ENCODE measurements around the gene NIPAL4. TPM values are rescaled to one million over a fixed set of nuclear protein-coding genes. Genes with fewer than 3 reads are reported as not detected.
"Not testable (repeated sequence)": the region's sequence is repeated elsewhere in the genome, so short reads cannot be mapped to it uniquely, and the experiment has no call there.

Gene NIPAL4
- total RNA-seq, 1 experiment from 2014 or later, result 0.18 TPM

- peaks cover 6% of the 10 kb centered on the region for H3K4me1 ChIP-seq (replicated peaks)
- H3K27me3 ChIP-seq (replicated peaks), result no peaks in the 10 kb centered on the region
- H3K4me3 ChIP-seq, result no peak overlapping the region
- DNase-seq (ENCODE audit: low read depth in 1 of 2, low spot score in 2 of 2), result no peak
- peaks cover 2% of the 10 kb centered on the region for H3K36me3 ChIP-seq
- H3K9me3 ChIP-seq (replicated peaks), result no peaks in the 10 kb centered on the region
- no peak overlapping the region for H3K27ac ChIP-seq
Observed at GRCh38 chr5:157470631-157471030, 10.6 kb downstream of the NIPAL4 start.

DNA sequence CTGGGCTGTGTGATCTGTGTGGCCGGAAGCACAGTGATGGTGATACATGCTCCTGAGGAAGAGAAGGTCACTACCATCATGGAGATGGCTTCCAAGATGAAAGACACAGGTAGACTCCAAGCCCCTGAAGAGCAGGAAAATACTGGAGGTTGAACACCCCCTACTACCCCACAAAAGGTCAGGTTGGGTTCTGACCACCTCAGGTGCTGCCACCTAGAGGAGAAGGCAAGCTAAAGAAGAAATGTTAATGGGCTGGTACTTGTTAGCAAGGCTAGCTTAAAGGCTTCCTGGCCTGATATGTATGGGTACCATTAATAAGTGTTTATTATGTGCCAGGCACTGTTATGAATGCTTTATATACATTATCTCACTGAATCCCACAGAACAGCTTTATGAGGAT, 11.7 kb downstream of the NIPAL4 start:
- H3K9me3 ChIP-seq (replicated peaks), result no peaks in the 10 kb centered on the region
- H3K27ac ChIP-seq, result no peak overlapping the region
- no peak overlapping the region for H3K4me3 ChIP-seq
- peaks cover 7% of the 10 kb centered on the region for H3K36me3 ChIP-seq
- peaks cover 6% of the 10 kb centered on the region for H3K4me1 ChIP-seq (replicated peaks)
- peak in 1 of 2 experiments; percentile 46 for DNase-seq (ENCODE audit: low read depth in 1 of 2, low spot score in 2 of 2)
- H3K27me3 ChIP-seq (replicated peaks), result no peaks in the 10 kb centered on the region

DNA sequence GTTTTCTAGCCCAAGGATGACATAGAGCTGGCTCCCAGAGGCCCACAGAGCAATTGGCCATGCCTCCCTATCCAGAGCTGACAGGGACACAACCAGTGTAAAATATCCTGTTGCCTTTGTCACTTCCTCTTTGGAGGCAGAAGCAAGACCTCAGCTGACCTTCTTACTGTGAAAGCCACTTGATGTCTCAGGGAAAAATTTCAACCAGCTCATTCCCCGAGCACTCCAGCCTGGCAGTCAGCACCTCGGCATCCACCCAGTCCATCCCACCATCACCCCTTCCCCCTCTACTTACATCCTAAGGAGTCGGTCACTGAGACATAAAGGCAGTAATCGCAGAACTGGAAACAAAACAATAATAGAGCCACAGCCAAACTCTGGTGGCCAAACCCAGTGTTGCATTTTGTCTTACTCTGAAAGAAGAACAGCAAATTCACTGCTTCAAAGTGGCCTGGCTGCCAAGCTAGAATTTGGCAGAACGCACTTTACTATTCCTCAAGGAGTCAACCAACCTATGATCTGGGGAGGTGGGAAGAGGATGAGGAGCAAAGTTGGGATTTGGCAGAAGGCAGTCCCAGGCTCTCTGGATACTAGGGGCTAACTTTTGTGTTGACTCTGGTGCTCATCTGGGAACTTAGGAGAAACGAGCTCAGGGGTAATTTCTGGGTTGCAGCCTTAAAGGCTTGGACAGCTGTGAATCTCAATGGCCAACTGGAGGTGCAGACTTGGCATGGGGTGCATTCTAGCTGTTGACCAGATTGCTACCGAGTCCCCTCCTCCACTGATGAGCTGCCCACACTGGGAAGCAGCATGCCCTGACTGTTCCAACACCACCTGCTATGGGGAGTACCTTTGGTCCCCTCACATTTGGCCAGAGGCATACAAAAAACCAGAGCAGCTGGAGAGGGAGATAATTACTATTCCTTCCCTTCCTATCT, 13.6 kb downstream of the NIPAL4 start:
- H3K9me3 ChIP-seq (replicated peaks), result no peaks in the 10 kb centered on the region
- peaks cover 6% of the 10 kb centered on the region for H3K4me1 ChIP-seq (replicated peaks)
- peaks cover 17% of the 10 kb centered on the region for H3K36me3 ChIP-seq
- H3K27ac ChIP-seq, result no peak overlapping the region
- no peak for DNase-seq (ENCODE audit: low read depth in 1 of 2, low spot score in 2 of 2)
- no peaks in the 10 kb centered on the region for H3K27me3 ChIP-seq (replicated peaks)
- H3K4me3 ChIP-seq, result no peak overlapping the region

DNA sequence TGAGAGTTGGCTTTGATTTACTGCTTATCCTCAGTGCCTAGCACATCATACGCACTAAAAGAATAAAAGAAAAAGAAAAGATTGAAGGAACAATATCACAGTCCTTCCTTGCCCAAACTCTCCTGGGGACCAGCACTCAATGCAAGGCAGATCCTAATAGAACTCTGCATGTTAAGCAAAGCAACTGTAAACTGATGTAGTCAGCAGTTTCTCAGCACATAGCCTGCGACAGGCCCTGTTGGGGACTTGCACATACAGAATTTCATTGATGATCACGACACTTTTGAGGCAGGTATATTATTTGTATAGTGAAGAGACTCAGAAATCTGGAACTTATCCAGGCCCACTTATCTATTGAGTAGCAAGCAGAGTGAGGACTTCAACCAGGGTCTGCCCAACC, 15.4 kb downstream of the NIPAL4 start:
- H3K27me3 ChIP-seq (replicated peaks), result no peaks in the 10 kb centered on the region
- no peaks in the 10 kb centered on the region for H3K9me3 ChIP-seq (replicated peaks)
- no peak overlapping the region for H3K4me3 ChIP-seq
- DNase-seq (ENCODE audit: low read depth in 1 of 2, low spot score in 2 of 2), result no peak
- H3K27ac ChIP-seq, result no peak overlapping the region
- peaks cover 11% of the 10 kb centered on the region for H3K4me1 ChIP-seq (replicated peaks)
- H3K36me3 ChIP-seq, result peaks cover 28% of the 10 kb centered on the region

GRCh38 chr5:157476702-157477408, 16.8 kb downstream of the NIPAL4 start:
- DNase-seq (ENCODE audit: low read depth in 1 of 2, low spot score in 2 of 2), result peak in 1 of 2 experiments; percentile 70
- no peak overlapping the region for H3K27ac ChIP-seq
- H3K27me3 ChIP-seq (replicated peaks), result no peaks in the 10 kb centered on the region
- H3K4me3 ChIP-seq, result no peak overlapping the region
- peaks cover 19% of the 10 kb centered on the region for H3K4me1 ChIP-seq (replicated peaks)
- peaks cover 42% of the 10 kb centered on the region for H3K36me3 ChIP-seq
- no peaks in the 10 kb centered on the region for H3K9me3 ChIP-seq (replicated peaks)

GRCh38 chr5:157477814-157478494, 17.9 kb downstream of the NIPAL4 start:
- no peak for DNase-seq (ENCODE audit: low read depth in 1 of 2, low spot score in 2 of 2)
- Histone ChIP-seq H3K27ac (no peak overlapping the region), H3K36me3 (peaks cover 51% of the 10 kb centered on the region), H3K27me3 (replicated peaks) (no peaks in the 10 kb centered on the region), H3K4me1 (replicated peaks) (peaks cover 19% of the 10 kb centered on the region), H3K9me3 (replicated peaks) (no peaks in the 10 kb centered on the region), H3K4me3 (no peak overlapping the region)

GRCh38 chr5:157478726-157479125, 18.7 kb downstream of the NIPAL4 start:
- no peak overlapping the region for H3K4me3 ChIP-seq
- no peak overlapping the region for H3K27ac ChIP-seq
- DNase-seq (ENCODE audit: low read depth in 1 of 2, low spot score in 2 of 2), result no peak
- H3K9me3 ChIP-seq (replicated peaks), result no peaks in the 10 kb centered on the region
- H3K4me1 ChIP-seq (replicated peaks), result peaks cover 17% of the 10 kb centered on the region
- peaks cover 56% of the 10 kb centered on the region for H3K36me3 ChIP-seq
- H3K27me3 ChIP-seq (replicated peaks), result no peaks in the 10 kb centered on the region

DNA sequence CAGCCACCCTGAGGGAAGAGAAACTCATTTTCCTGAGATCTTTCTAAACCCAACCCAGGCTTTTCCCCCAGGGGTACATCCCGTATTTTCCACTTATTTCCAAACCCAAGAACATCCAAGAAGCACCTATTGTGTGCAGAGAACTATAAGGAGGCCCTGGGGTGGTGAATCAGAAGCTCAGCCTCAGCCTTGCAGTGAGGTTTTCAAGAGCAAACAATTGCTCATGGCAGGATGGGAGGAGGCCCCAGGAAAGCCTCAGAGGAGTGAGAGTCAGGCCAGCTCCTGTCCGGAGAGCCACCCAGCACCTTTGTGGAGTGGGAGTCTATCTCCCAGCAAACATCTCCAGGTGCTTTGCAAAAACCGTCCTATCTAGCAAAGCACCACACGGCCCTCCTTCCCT, 19.2 kb downstream of the NIPAL4 start:
- H3K36me3 ChIP-seq, result peaks cover 61% of the 10 kb centered on the region
- peaks cover 14% of the 10 kb centered on the region; the same call in 1 of the 2 replicates for H3K4me1 ChIP-seq (replicated peaks)
- H3K9me3 ChIP-seq (replicated peaks), result no peaks in the 10 kb centered on the region
- no peak overlapping the region for H3K27ac ChIP-seq
- H3K4me3 ChIP-seq, result no peak overlapping the region
- DNase-seq (ENCODE audit: low read depth in 1 of 2, low spot score in 2 of 2), result no peak
- H3K27me3 ChIP-seq (replicated peaks), result no peaks in the 10 kb centered on the region

DNA sequence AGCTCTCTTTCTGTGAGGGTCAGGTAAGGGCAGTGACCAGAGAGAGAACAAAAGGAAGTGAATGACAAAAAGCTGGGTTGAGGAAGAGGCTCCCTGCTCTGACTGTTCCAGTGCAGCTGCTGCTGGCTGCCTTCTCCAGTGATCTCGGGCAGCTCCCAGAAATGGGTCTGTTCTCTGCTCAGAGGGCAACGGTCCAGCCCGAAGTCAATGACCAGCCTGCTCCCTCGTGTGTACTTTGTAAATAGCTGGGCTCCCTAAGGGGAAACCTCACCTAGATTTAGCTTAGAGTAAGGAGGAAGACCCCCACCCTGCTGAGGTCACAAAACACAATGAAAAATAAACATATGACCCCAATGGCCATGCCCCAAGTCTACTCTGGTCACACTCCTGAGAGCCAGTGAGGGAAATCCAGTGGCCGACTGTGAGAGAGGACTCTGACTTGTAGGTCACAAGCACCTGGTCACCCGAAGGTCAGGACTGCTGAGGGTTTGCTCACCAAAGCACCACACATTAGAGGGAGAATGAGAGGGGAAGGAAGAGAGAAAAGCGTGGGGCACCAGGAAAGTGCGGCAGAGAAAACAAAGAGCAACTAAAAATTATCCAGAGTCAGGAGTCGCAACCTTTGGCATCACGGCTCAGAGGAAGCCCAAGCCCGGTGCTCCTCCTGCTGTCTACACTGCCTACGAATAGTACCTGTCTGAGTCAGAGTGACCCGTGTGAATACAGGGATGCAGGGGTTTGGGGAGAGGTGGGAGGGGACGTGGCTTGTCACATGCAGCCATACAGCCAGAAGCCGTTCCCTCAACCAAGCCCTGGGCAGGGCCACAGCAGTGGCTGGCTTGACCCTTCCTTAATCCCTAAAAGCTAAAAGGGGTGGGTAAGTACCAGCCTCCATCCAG, 19.8 kb downstream of the NIPAL4 start:
- no peak overlapping the region for H3K27ac ChIP-seq
- peaks cover 68% of the 10 kb centered on the region for H3K36me3 ChIP-seq
- H3K9me3 ChIP-seq (replicated peaks), result no peaks in the 10 kb centered on the region
- H3K4me3 ChIP-seq, result no peak overlapping the region
- DNase-seq (ENCODE audit: low read depth in 1 of 2, low spot score in 2 of 2), result no peak
- H3K27me3 ChIP-seq (replicated peaks), result no peaks in the 10 kb centered on the region
- H3K4me1 ChIP-seq (replicated peaks), result peaks cover 14% of the 10 kb centered on the region; the same call in 1 of the 2 replicates

- H3K27me3 ChIP-seq (replicated peaks), result no peaks in the 10 kb centered on the region
- no peak overlapping the region for H3K4me3 ChIP-seq
- H3K36me3 ChIP-seq, result peaks cover 77% of the 10 kb centered on the region
- H3K27ac ChIP-seq, result no peak overlapping the region
- H3K9me3 ChIP-seq (replicated peaks), result no peaks in the 10 kb centered on the region
- no peak for DNase-seq (ENCODE audit: low read depth in 1 of 2, low spot score in 2 of 2)
- peaks cover 14% of the 10 kb centered on the region; the same call in 1 of the 2 replicates for H3K4me1 ChIP-seq (replicated peaks)
Observed at GRCh38 chr5:157481265-157481664, 21.3 kb downstream of the NIPAL4 start.

GRCh38 chr5:157481666-157482065, 21.7 kb downstream of the NIPAL4 start:
- H3K36me3 ChIP-seq, result peaks cover 81% of the 10 kb centered on the region
- no peak overlapping the region for H3K27ac ChIP-seq
- no peaks in the 10 kb centered on the region for H3K27me3 ChIP-seq (replicated peaks)
- H3K4me3 ChIP-seq, result no peak overlapping the region
- H3K4me1 ChIP-seq (replicated peaks), result peaks cover 14% of the 10 kb centered on the region; the same call in 1 of the 2 replicates
- DNase-seq (ENCODE audit: low read depth in 1 of 2, low spot score in 2 of 2), result no peak
- H3K9me3 ChIP-seq (replicated peaks), result no peaks in the 10 kb centered on the region

DNA sequence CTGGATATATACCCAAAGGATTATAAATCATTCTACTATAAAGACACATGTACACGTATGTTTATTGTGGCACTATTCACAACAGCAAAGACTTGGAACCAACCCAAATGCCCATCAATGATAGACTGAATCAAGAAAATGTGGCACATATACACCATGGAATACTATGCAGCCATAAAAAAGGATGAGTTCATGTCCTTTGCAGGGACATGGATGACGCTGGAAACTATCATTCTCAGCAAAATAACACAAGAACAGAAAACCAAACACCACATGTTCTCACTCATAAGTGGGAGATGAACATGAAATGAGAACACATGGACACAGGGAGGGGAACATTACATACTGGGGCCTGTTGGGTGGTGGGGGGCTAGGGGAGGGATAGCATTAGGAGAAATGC, 22.7 kb downstream of the NIPAL4 start:
- DNase-seq (ENCODE audit: low read depth in 1 of 2, low spot score in 2 of 2); H3K9me3 ChIP-seq (replicated peaks); H3K27ac ChIP-seq; H3K4me3 ChIP-seq; H3K27me3 ChIP-seq (replicated peaks): not testable (repeated sequence)
- peaks cover 84% of the 10 kb centered on the region for H3K36me3 ChIP-seq
- H3K4me1 ChIP-seq (replicated peaks), result peaks cover 14% of the 10 kb centered on the region; the same call in 1 of the 2 replicates

DNA sequence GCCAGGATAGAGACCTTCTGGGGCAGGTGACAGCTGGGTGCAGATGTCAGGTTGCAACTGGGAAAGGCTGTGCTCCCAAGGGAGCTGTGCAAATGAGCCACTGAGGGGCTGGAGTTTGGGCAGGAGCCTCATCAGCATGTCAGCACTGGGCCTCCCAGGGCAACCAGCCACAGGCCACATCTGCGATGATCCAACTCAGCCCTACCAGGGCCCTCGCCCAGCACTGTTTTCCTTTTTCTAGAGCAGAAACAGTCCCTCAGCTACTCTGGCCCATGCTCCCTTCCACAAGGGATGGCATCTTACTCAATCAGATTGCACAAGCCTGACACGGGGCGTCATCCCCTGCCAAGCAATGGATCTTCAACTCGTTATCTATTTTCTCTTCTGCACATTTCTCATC, 24.8 kb downstream of the NIPAL4 start:
- DNase-seq (ENCODE audit: low read depth in 1 of 2, low spot score in 2 of 2), result no peak
- Histone ChIP-seq H3K4me3 (no peak overlapping the region), H3K36me3 (peaks cover 96% of the 10 kb centered on the region), H3K27ac (no peak overlapping the region), H3K27me3 (replicated peaks) (no peaks in the 10 kb centered on the region), H3K4me1 (replicated peaks) (peaks cover 9% of the 10 kb centered on the region; the same call in 1 of the 2 replicates), H3K9me3 (replicated peaks) (no peaks in the 10 kb centered on the region)
